GF-D8 (cell line): ENCODE measurements around the gene NR6A1.

Source experiments
- DNase-seq: peaks from one replicate; lab custom pipeline; 2025; lab: John Stamatoyannopoulos, UW

NR6A1 gene

GRCh38 chr9:124490004-124490403 is 281.1 kb downstream of the NR6A1 start:
- DNase-seq: no peak

GRCh38 chr9:124489222-124489621 is 281.9 kb downstream of the NR6A1 start:
- DNase-seq: no peak

DNA sequence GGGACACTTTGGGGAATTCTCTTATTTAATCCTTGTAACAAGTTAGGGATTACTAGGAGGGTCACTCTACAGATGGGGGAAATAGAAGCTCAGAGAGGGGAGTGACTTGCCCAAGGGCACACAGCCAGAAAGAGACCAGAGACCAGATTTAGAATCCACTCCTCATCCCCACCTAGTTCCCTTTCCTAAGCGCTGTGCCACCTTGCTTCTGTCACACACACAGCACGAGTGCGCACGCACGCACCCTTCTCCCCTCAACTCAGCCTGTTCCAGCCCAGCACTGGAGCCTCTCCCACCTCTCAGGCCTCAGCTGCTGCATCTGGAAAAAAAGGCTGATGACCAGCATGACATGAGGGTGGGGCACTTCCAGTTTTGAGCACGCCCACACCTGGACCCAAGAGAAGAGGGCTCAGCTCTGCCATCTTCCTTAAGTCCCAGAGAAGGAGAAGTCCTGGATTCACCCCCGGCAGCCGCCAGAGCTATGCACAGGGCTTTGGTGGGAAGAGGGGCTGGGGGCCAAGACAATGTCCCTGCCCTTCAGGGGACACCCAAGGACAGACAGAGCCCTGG is 282.4 kb downstream of the NR6A1 start:
- no peak for DNase-seq

DNA sequence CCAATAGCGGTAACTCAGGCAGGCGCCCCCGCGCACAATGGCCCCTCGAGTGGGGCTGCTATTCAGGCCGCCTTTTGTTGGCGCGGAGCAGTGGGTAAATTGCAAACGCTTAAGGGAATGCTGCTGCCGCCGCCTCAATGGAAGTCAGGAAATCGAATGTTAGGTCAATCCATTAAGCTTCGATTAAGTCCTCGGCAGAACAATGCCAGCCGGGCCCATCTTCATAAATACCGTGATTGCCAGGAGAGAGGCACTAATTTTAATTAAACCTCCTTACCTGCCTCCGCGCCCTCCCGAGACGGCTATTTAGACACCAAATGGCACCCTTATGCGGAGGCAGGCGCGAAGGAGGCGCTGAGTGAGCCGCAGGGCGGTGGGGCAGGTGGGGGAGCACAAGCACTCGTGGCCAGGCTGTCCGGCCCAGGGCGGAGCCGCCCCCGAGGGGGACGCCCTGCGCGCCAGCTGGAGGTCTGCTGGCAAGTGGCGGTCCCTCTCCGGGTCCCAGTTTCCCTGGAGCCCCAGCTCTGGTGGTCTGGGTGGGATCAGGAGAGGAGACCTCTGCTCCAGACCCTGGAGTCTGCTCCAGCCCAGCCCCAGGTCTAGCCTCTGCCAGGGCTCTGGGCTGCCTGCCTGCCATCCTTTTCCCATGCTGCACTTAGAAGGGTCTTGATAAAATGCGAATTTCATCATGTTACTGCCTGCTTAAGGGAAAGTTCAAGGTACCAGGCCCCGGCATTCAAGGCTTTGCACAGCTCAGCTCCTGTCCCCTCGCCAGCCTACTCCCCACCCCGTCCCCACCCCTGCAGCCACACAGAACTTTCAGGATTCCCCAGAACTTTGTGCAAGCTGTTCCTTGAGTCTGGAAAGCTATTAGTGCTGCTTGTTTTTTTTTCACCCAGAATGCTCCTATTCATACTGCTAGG is 283.6 kb downstream of the NR6A1 start:
- no peak for DNase-seq

DNA sequence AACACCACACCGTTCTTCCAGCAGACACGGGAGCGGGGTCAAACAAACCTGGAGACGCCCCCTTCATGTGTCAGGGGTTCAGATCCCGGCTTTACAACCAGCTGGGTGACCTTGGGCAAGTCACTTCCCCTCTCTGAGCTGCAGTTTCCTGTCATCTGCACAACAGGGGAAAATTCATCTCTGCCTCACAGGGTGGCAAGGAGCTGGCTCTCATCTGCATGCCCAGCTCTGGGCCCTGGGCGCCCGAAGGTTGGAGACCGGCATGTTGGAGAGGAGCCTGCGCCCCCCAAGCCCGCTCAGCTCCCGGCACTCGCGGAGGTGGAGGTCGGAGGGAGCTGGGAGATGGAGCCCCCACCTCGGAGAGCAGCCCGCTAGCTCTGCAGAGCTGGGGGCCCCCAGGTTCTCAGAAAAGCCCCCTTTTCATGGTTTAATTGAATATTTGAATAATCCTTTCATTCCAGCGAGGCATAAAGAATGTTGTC is 284.3 kb downstream of the NR6A1 start:
- DNase-seq: no peak

- DNase-seq: no peak
Observed at GRCh38 chr9:124485936-124486335, 285.2 kb downstream of the NR6A1 start.

DNA sequence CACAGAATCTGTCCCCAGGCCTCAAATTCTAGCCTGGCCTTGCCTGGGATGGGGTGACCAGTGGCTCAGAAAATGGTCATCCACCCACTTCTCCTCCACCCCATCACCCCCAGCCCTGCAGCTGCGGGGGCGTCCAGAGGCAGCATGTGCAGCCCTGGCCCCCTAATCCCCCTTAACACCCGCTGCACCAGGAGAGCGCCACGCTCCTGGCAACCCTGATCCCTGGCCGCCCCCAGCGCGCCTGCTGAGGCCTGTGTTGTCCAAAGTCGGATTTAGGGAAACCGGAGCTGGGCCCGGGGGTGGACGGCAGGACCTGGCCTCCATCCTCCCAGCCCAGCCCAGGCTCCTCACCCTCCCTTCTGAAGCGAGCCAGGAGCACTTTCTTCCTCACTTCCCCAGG is 285.9 kb downstream of the NR6A1 start:
- DNase-seq: no peak

- no peak for DNase-seq
Observed at GRCh38 chr9:124483481-124483880, 287.6 kb downstream of the NR6A1 start.

DNA sequence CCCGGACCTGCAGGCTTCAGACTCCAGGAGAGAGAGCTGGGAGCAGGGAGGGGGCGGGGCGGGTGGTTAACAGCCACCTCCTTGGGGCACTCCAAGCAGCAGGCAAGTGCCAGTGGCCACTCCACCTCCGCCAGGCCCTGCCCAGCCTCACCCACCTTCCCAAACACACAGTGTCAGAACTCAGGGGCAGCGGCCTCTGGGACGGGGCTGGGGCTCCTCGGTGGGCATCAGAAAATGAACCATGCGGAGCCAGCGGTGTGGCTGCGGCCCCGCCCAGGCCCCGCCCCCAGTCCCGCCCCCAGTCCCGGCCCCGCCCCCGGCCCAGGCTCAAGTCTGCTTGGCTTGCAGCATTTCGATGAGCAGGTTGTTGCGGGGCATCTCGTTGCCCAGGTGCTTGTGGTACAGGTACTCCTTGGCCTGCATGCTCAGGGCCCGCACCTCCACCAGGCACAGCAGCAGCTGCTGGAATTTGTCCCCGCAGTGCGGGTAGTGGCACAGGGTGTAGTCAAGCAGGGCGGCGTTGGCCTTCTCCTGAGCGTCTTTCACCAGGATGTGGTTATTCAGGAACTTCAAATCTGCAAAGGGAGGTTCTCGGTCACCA is 288.6 kb downstream of the NR6A1 start:
- DNase-seq: no peak

GRCh38 chr9:124481115-124481514 is 290.0 kb downstream of the NR6A1 start:
- DNase-seq: no peak

GRCh38 chr9:124480621-124480981 is 290.5 kb downstream of the NR6A1 start:
- peak; percentile 28 for DNase-seq

DNA sequence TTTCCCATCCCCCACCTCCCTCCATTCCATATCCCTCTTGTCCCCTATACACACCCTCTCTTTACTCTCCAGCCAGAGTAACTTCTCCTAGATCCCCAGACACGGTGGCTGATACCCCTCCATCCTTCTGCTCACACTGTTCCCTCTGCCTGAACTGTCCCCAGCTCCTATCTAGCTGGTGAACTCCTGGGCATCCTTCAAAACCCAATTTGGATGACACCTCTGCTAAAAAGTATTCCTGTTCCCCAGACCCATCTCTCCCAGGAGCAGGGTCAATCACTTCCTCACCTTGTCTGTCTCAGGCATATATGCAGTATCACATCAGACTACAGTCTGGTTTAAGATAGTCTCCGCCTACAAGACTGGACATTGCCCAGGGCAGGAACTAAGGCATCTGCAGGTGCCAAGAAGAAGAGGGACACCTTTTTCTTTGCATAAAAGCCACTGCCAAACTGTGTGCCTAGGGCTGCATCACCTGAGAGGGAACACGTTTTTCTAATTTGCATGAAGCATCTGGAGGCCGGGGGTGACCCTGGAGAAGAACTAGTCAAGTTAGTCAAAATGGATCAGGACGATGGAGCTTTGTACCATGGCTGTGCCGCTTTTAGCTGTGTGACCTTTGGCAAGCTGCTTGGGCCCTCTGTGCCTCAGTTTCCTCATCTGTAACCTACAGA is 291.0 kb downstream of the NR6A1 start:
- no peak for DNase-seq

DNA sequence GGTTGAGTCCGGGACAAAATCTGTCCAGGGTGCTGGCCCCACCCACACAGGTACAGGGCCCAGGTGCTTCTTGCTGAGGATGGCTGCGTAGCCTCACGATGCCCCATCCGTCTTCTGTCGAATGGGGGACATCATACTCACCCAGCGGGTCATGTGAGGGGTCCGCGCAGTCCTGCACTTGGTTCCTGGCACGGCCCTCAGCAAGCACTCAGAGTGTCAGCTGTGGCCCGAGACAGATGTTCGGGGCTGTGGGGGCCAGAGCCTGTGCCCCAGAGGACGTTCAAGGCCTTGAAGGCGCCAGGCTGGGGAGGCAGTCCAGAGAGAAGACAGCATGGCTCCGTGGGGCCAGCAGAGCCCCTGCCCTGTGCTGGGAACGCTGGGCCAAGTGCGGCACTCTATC is 291.7 kb downstream of the NR6A1 start:
- no peak for DNase-seq

- no peak for DNase-seq
Observed at GRCh38 chr9:124478354-124478753, 292.8 kb downstream of the NR6A1 start.

DNA sequence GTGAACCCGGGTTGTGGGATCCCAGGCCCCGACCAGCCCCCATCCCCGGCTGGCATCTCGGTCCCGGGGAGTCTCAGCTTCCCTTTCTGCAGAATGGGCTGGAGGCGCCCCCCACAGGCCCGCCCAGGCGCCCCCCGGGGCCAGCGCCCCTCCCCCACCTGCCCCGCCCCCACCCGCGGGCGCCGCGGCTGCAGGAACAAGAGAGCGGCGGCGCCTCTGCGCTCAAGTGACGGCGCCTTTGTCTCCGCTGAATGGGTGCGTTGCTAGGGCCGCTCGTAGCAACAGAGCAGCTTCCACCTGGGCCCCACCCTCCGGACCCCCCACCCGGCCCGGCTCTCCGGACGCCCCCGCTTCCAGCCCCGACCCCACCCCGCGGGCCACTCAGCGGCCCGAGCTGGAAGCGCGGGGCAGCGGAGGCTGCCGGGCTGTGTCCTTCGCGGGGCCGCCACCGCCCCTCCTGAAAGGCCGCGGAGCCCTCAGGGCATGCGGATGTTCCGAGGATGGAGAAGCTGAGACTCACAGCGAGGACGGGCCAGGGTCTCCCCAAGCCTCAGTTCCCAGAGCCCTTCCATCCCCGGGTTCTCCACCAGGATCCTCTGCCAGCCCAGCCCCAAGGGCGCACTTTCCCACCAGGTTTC is 293.3 kb downstream of the NR6A1 start:
- DNase-seq: no peak

DNA sequence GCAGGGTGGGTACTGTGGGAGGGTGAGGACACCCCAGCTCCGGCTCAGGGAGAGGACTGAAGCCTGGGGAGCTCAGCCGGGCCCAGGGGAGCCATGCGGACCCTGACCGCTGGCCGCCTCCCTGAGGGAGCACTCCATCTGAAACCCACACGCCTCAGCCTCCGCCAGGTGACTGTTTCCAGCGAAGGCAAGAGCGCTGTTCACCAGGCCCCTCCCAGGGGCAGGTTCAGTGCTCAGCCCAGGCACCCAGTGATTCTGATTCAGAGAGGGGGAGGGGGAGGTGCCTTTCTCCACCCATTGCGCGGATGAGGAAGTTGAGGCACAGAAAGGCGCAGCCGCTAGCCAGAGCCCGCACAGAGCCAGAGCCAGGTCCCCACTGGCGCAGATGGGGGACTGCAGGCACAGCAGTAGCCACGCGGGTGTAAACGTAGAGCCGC is 293.9 kb downstream of the NR6A1 start:
- DNase-seq: no peak

DNA sequence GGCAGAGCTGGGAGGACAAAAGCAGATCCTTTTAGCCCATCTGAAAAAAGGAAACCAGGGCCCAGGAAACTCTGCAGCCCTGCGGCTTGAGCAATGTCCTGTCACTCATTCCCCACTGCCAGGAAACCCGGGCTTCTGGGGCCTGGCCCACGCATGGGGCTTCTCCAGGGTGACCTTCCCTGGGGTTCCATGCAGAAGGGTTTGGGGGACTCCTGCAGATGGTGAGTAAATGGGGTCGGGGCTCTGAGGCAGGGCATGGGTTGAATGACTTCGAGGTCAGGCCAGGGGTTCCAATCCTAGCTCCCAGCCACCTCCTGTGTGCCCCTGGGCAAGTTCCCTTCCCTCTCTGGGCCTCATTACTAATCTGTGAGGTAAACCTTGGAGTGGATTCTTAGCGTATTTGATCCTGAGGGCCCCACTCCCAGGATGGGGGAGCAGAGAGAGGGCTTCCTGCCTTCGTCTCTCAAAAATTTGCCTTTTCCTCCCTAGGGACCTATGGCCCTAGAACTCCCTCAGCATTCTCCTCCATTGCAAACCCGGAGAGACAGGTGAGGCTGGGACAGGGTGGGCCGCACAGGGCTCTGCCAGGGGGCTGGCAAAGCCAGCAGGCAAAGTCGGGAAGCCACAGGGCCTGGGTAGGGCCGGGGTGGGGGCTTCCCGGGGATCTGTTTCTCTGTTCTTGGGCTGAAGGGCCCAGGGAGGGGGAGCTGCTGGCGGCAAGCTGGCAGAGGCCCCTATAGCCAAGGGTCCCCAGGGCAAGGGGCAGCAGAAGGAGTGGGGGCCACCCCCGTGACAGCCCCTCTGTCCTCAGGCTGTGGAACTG is 295.0 kb downstream of the NR6A1 start:
- peak; percentile 45 for DNase-seq

DNA sequence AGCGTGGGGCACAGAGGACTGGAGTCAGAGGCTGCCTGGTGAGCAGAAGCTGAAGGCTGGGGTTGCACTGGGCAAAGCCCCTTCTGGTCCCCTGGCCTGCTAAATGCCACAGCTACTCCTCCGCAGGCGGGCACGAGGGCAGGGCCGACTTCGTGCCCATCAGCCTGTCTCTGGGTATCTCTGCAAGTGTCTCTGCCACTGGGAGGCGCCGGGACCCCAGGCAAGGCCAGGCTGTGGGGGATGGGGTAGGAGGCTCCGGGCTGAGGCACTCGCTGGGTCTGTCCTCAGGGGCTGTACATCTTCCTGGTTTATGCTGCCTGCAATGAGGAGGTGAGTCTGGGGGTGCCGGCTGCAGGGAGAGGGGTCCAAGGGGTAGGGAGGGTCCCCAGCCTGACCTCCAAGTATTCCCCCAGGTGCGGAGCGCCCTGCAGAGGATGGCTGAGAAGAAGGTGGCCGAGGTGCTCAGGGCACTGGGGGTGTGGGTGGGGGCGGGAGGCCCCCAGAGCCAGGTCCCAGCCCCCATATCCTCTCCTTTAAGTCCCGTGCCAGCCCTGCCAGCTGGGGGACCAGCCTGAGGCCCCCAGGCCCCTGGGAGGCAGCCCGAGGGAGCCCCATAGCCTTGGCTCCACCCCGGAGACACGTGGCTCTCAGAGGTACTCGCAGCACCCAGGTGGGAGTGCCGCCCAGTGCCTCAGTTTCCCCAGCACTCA is 295.8 kb downstream of the NR6A1 start:
- peak; percentile 25 for DNase-seq

DNA sequence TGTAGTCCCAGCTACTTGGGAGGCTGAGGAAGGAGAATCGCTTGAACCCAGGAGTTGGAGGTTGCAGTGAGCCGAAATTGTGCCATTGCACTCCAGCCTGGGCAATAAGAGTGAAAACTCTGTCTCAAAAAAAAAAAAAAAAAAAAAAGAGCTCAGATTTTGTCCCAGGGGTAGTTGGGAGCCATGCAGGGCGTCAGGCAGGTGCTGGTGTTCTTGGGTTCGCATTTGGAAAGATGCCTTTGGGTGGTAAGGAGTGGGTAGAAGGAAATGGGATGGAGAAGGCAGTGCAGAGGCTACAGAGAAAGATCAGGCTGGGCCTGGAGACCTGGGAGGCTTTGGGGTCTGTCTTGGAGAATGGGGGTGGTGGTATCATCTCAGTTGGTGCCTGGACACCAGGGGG is 297.0 kb downstream of the NR6A1 start:
- DNase-seq: no peak

- DNase-seq: no peak
Observed at GRCh38 chr9:124473310-124473709, 297.8 kb downstream of the NR6A1 start.
